Germinal center (tissue), 1 donor: ENCODE results near the gene HTT.
A peak's percentile ranks its signal among the peaks of the same experiment; 100 is the strongest.

Experiments
- DNase-seq: peaks from one replicate; pipeline ENCODE4 v3.0.0; 2012; ENCODE audit warnings: mixed read lengths, low spot score

HTT gene

DNA sequence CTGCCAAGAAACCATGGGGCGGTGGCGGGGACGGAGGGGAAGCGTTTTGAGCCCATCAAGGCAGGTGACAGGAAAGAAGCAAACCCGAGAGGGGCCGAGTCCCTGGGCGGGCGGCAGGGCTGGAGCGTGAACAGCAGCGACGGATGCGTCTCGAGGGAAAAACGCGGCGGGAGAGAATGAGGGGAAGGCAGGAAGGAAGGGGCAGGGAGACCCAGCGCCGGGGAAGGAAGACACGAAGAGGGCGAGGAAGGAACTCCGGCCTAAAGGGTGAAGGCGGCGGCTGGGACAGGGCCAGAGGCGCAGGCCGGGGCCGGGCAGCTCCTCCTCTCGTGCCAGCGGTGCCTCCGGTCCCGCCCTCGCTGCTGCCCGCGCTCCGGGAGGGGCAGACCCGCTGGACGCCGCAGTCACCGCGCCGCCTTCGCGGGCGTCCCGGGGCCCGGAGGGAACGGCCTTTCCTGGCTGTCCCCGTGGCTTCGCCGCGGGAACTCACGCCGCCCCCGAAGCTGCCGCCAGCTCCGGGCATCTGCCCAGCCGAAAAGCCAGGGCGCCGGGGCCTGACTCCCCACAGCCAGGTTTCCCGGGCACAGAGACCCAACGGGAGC lies 217.6 kb downstream of the HTT start:
- peak; percentile 36 for DNase-seq

DNA sequence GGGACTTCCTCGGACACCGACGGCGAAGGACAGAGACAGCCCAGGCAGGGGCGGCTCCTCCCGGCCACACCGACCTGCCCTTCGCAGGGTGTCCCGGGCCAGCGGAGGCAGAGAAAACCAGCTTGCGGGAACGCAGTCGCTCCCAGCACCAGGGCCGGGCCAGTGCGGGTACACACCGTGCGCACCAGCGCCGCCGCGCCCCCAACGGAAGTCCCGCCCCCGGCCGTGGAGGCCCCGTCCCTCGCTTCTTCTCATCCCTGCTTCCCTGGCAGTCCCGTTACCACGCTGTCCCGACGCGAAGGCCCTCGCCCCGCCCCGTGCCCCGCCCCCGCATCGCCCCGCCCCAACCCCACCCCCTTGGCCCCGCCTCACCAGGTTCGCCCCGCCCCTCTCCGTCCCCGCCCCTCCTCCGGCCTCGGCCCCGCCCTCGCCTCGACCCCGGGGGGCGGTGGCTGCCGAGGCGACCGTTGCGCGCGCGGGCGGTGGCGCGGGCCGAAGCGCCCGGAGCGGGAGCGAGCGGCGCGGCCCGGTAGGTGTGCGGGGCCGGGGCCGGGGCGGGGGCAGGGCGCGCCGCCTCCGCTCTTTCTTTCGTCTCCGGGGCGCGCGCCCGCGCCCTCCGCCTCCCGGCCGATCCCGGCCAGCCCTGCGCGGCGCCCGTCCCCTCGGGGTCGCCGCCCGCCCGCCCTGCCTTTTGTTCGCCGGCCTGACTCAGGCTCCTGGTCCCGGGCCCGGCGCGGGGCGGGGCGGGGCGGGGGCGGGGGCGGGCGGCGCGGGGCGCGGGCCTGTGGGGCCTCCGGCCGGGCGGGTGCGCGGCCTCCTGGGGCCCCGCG lies 218.3 kb downstream of the HTT start, which contains the start of gene RGS12:
Gene RGS12 (plus strand): TSS at position 451 of the 830 bp plus-strand sequence. CDS start 23,150 bp downstream, outside the sequence.
- peak; percentile 97 for DNase-seq
